ENCODE measurements around the gene AHNAK2.

The AHNAK2 gene

GRCh38 chr14:104984056-104984894 is 6.1 kb upstream of the AHNAK2 start:
- no peak for DNase-seq

- no peak for DNase-seq
Measured at GRCh38 chr14:104983231-104983721, 5.1 kb upstream of the AHNAK2 start.

DNA sequence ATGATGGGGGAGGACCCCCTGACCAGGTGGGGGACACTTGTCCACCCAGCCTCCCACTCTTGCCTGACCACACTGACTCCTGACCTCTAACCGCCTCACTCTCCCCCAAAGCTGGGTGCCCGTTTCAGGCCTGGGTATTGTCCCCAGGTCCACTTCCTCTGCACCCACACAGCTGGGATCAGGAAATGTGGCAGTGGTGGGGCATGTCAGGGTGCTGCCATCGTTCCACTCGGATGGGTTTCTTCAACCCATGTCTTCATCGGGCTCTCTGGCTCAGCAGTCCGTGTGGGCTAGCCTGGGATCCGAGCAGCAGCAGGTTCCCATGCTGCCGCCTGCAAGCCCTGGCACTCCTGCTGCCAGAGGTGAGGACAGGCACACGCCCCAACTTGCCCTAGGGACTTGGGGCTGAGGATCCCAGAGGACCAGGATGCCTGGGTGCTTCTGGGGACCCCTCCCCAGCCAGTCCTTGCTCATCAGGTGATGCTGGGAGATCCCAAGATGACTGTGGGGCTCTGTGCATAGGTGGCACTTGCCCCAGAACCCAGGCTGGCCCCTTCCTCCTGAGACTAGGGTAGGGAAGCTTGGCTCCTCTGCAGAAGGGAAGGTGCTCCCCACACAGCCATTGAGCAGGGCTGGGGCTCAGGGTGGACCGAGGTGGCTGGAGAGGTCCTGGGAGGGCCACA is 4.5 kb upstream of the AHNAK2 start:
- no peak for DNase-seq

GRCh38 chr14:104981699-104982541 is 3.7 kb upstream of the AHNAK2 start:
- no peak for DNase-seq

- peak; percentile 0 for DNase-seq
Measured at GRCh38 chr14:104980611-104981531, 2.7 kb upstream of the AHNAK2 start.

GRCh38 chr14:104979758-104980610 is 1.8 kb upstream of the AHNAK2 start:
- DNase-seq, result peak; percentile 1

GRCh38 chr14:104978746-104979691 is 845 bp upstream of the AHNAK2 start:
- DNase-seq, result no peak

DNA sequence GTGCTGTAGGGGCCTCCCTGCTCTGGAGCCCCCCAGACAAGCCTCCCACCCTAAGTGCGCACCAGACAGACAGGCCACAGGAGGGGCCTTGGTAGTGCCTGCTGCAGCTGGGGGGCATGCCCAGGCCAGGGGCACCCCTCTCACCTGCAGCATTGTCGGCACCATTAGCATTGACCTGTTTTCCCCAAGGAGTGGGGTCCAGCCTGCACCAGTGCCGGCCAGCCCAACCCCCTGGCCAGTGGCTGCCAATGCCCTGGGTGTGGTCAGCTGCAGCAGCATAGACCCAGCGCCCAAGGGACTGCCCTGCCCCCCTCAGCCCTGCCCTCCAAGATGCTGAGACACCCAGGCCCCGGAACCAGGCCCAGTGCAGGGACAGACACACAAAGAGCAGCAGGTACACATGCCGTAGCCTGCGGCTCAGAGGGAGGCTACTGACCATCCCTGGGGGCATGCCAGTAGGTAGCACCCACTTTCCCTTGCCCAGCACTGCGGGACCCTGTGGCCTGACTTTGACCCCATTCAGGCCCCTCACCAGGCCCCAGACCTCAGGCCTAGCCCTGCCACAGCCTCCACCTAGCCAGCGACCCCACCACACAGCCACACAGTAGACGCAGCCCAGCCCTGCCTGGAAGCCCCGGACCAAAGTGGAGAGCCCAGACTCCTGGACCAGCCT is 1.0 kb downstream of the AHNAK2 start:
- no peak for DNase-seq

GRCh38 chr14:104976198-104977007 is 1.8 kb downstream of the AHNAK2 start:
- peak; percentile 90 for DNase-seq

GRCh38 chr14:104975481-104976197 is 2.5 kb downstream of the AHNAK2 start:
- no peak for DNase-seq

DNA sequence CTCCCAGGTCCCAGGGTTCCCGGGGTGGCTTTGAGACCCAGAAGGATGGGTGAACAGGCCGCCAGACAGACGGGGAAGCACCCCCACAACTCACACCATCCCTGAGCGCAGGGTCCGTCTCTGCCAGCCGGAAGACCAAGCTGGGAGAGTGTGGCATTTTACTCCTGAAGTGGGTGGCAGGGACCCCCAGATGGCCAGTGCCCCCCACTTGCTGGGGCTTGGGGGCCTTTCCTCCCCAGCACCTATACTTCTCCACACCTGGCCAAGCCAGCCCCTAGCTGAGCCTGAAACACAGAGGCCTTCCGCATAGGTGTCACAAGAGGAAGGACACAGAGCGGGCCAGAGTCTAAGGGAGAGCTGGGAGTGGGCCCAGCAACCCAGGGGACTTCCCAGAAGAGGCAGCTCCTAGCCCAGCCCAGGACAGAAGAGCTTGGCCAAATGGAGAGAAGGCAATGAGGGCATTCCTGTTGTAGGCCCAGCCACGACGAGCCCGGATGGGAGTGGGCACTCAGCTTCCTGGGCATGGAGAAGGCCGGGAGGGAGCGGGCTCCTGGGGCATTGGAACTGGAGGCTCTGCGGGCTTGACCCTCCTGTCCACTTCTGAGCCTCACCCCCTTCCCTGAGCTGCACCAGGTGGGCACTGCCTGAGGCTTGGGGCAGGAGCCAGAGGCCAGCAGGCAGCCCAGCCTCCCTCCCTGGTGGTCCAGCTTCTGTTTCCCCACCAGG is 3.3 kb downstream of the AHNAK2 start:
- no peak for DNase-seq

DNA sequence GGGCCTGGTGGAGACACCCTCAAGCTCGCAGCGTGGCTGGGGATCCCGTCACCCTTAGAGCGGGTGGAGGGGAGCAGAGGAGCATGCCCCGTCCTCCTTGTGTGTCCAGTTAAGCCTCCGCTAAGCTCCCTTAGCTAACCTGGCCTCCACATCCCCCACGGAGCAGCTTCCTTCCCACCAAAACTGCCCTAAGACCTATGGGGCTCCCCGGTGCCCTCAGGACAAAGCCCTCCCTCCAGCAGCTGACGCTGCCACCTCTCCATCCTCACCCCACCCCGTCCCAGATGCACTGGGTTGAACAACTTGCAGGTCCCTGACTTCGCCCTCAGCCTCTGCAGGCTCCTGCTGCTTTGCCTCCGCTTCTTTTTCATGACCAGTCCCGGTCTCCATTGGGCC is 4.0 kb downstream of the AHNAK2 start:
- DNase-seq, result no peak

DNA sequence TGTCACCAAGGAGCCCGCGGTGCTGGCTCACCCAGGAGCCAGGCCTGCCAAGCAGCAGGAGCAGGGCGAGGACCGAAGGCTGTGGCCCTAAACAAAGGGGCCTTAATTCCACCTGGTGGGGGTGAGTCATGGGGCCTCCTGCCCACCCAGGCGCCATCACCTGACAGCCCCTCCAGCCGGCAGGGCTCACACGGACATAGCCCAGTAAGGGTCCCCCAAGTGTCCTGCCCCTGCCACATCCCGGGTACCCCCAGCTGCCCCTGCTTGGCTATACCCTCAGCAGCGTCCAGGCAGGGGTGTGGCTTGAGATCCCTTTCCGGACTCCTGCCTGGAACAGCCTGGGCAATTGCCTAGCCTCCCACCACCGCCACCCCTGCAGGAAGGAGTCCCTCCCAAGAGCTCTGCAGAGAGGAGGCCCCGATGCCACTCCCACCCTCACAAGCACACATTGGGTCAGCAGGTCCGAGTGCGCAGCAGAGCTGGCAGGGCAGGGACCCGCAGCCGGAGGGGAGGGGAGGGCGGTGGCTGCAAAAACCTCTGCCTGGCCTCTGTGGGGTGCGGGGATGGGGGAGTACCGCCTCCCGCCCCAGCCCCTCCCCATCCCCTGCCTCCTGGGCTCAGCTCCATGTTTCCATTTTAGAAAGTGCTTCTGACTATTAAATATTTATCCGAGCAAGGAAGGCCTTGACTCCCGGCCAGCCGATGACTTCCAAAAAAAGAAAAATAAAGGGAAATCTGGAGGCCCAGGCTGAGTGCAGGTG is 4.6 kb downstream of the AHNAK2 start:
- DNase-seq, result no peak

- no peak for DNase-seq
Measured at GRCh38 chr14:104973135-104973384, 5.1 kb downstream of the AHNAK2 start.

- DNase-seq, result no peak
Measured at GRCh38 chr14:104972301-104973134, 5.7 kb downstream of the AHNAK2 start.
